ENCODE results near the gene ARHGEF17. TPM values are rescaled to one million over a fixed set of nuclear protein-coding genes. Genes with fewer than 3 reads are reported as not detected.

Gene ARHGEF17
- total RNA-seq, 1 experiment from 2014 or later, result not detected

DNA sequence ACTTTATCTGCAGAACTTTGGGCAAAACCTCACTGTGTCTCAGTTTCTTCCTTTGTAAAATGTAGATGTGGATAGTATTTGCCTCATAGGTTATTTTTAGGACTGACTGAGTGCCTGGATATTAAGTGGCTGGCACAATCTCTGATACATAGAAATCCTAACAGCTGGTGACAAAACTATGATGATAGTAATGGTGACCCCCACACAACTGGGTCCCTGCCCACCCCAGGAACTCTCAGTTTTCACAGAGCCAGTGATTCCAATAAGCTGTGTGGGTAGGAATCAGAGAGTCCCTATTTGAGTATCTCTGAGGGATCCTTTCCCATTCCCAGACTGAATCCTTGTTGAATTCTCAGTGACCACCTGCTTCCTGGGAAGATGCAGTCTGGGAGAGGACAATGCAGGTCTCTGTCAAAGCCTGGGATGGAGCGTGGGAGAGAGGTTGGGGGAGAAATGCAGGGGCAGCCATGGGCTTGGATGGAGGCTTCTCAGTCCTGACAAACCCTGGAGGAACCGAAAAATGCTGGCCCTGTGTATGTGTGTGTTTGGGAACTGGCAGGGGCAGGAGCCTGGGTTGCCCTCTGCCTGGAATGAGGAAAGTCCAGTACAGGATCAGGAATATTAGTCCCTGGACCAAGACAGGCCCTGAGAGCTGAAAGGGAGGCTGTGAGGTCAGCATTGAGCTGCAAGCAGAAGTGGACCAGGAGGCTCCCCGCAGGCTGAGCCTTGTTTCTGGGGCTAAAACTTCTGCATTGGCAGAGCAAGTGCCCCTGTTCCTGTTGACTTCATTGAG is 42.0 kb upstream of the ARHGEF17 start:
- no peaks in the 10 kb centered on the region for H3K36me3 ChIP-seq (ENCODE audit: insufficient read depth, low read length)
- no peaks in the 10 kb centered on the region for H3K9me2 ChIP-seq (replicated peaks; ENCODE audit: insufficient read depth, low read length)
- no peaks in the 10 kb centered on the region for H3K9me3 ChIP-seq (ENCODE audit: low read length)
- H3K79me2 ChIP-seq (ENCODE audit: low read length), result no peaks in the 10 kb centered on the region
- no peak for DNase-seq
- H3K4me2 ChIP-seq (ENCODE audit: low read depth, low read length, poor library complexity, severe bottlenecking), result no peak overlapping the region
- no peak overlapping the region for H3K9ac ChIP-seq (ENCODE audit: low read length)
- H4K20me1 ChIP-seq (ENCODE audit: insufficient read depth, low read depth, low read length), result no peaks in the 10 kb centered on the region
- no peak overlapping the region for H3K27ac ChIP-seq (ENCODE audit: low read length)
- no peaks in the 10 kb centered on the region for H3K27me3 ChIP-seq (ENCODE audit: low read length)
- H2AFZ ChIP-seq (ENCODE audit: low read length), result no peak overlapping the region
- peaks cover 4% of the 10 kb centered on the region; the same call in 1 of the 2 replicates for H3K4me1 ChIP-seq (ENCODE audit: low read length)
- no peak overlapping the region for H3K4me3 ChIP-seq (ENCODE audit: low read length)

DNA sequence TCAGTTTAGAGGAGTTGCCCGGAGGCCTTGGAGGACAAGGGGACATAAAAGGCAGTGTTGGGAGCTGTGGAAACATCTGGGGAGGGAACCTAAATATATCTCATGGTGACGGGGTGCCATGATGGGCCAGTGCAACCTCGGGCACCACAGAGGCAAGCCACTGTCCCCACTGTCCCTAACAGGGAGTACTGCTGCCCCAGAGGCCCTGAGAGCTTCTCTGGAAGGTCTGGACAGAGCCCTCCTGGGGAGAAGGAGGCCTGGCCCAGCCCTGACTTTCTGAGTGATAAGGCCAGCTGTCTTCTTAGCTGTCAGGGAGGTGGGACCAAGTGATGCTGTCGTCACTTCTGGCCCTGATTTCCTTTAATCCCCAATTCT is 41.4 kb upstream of the ARHGEF17 start:
- Histone ChIP-seq H3K4me2 (ENCODE audit: low read depth, low read length, poor library complexity, severe bottlenecking) (no peak overlapping the region), H3K36me3 (ENCODE audit: insufficient read depth, low read length) (no peaks in the 10 kb centered on the region), H3K4me3 (ENCODE audit: low read length) (no peak overlapping the region), H3K79me2 (ENCODE audit: low read length) (no peaks in the 10 kb centered on the region), H3K9me2 (replicated peaks; ENCODE audit: insufficient read depth, low read length) (no peaks in the 10 kb centered on the region), H2AFZ (ENCODE audit: low read length) (no peak overlapping the region), H3K27ac (ENCODE audit: low read length) (no peak overlapping the region), H3K27me3 (ENCODE audit: low read length) (no peaks in the 10 kb centered on the region), H3K9me3 (ENCODE audit: low read length) (no peaks in the 10 kb centered on the region), H4K20me1 (ENCODE audit: insufficient read depth, low read depth, low read length) (no peaks in the 10 kb centered on the region), H3K4me1 (ENCODE audit: low read length) (peaks cover 6% of the 10 kb centered on the region), H3K9ac (ENCODE audit: low read length) (no peak overlapping the region)
- DNase-seq, result no peak

DNA sequence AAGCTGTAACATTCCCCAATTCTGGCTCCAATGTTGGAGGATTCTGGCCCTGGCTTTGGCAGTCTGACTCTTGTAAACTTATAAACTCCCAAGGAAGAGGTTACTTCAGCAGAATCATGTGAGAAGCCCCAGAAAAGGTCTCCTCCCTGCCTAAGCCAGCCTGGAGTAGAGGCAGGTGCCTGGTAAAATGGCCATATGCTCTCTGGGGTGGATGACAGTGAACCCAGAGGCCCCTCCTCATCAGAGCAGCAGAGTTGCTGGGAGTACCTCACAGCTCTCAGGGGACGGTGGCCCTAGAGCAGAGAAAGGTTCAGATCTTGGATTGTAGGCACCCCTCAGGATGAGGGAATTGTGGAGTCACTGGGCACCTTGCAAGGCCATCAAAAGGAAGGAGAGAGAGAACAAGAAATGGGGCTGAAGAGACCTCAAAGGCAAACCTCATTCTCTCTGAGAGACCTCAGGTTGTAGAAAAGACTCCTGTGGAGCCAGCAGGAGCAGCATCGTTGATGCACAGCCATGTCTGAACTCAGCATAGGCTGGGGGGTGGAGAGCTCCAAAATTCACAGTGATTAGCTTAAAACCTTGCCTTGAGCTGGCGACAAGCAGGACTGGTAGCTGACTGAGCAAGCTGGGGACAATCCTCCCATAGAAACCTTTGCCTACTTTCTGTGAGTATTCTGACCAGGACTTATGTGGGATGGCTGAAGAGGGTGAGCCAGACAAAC is 40.8 kb upstream of the ARHGEF17 start:
- no peak overlapping the region for H3K27ac ChIP-seq (ENCODE audit: low read length)
- DNase-seq, result no peak
- no peak overlapping the region for H3K9ac ChIP-seq (ENCODE audit: low read length)
- no peak overlapping the region for H2AFZ ChIP-seq (ENCODE audit: low read length)
- no peak overlapping the region for H3K4me2 ChIP-seq (ENCODE audit: low read depth, low read length, poor library complexity, severe bottlenecking)
- peaks cover 8% of the 10 kb centered on the region for H3K4me1 ChIP-seq (ENCODE audit: low read length)
- no peaks in the 10 kb centered on the region for H4K20me1 ChIP-seq (ENCODE audit: insufficient read depth, low read depth, low read length)
- no peaks in the 10 kb centered on the region for H3K79me2 ChIP-seq (ENCODE audit: low read length)
- H3K27me3 ChIP-seq (ENCODE audit: low read length), result no peaks in the 10 kb centered on the region
- H3K9me3 ChIP-seq (ENCODE audit: low read length), result no peaks in the 10 kb centered on the region
- H3K36me3 ChIP-seq (ENCODE audit: insufficient read depth, low read length), result no peaks in the 10 kb centered on the region
- H3K9me2 ChIP-seq (replicated peaks; ENCODE audit: insufficient read depth, low read length), result no peaks in the 10 kb centered on the region
- H3K4me3 ChIP-seq (ENCODE audit: low read length), result no peak overlapping the region

DNA sequence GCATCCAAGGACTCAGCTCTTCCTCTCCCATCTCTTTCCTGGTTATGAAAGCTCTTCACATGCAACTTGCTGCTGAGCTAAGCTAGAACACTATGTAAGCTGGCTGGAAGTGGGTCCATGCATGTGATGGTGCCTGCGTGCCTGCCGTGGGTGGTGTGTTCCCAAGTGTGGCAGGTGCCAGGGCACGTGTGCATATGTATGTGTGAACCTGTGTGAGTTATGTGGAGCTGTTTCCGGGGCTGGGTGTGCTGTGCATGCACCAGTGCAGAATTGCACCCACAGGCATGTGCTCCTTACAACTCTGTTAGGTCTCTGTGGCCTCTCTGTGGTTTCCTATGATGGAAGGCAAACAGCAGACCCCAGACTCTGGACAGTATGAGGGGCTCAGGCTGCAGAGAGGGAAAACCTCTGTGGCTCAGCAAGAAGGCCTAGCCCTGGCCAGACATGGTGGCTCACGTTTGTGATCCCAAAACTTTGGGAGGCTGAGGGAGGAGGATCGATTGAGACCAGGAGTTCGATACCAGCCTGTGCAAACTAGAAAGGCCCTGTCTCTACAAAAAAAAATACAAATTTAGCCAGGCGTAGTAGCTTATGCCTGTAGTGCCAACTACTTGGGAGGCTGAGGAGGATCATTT is 40.1 kb upstream of the ARHGEF17 start:
- DNase-seq, result no peak
- Histone ChIP-seq H3K9ac (ENCODE audit: low read length) (no peak overlapping the region), H3K9me3 (ENCODE audit: low read length) (no peaks in the 10 kb centered on the region), H4K20me1 (ENCODE audit: insufficient read depth, low read depth, low read length) (no peaks in the 10 kb centered on the region), H3K79me2 (ENCODE audit: low read length) (no peaks in the 10 kb centered on the region), H3K36me3 (ENCODE audit: insufficient read depth, low read length) (no peaks in the 10 kb centered on the region), H3K4me2 (ENCODE audit: low read depth, low read length, poor library complexity, severe bottlenecking) (no peak overlapping the region), H3K4me3 (ENCODE audit: low read length) (no peak overlapping the region), H3K4me1 (ENCODE audit: low read length) (peaks cover 8% of the 10 kb centered on the region), H3K9me2 (replicated peaks; ENCODE audit: insufficient read depth, low read length) (no peaks in the 10 kb centered on the region), H3K27me3 (ENCODE audit: low read length) (no peaks in the 10 kb centered on the region), H3K27ac (ENCODE audit: low read length) (no peak overlapping the region), H2AFZ (ENCODE audit: low read length) (no peak overlapping the region)

DNA sequence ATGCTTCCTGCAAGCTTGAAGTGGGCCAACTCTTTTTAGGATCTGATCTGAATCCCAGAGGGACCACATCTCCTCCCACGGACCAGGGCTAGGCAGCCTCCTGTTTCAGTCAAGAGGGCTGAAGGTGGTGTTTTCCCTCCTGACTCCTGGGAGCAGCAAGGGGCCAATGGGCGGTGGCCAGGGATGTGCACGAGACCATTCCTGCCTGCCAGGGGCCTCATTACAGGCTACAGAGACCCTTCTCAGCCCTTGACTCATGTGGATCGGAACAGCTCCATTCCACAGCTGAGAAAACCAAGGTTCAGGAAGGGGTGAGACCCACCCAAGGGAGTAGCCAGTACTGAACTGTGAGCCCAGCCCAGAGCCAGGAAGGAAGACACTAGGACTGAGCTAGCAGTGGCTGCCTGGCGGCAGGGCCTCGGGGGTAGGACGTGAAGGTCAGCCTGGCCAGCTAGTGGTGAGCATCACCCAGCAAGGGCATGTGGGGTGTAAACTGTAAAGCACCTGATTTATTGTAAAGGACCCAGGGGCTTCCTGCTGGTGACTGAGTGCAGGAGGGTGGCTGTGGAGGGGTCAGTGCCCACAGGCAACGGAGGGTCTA is 39.3 kb upstream of the ARHGEF17 start:
- Histone ChIP-seq H3K36me3 (ENCODE audit: insufficient read depth, low read length) (no peaks in the 10 kb centered on the region), H3K4me3 (ENCODE audit: low read length) (no peak overlapping the region), H4K20me1 (ENCODE audit: insufficient read depth, low read depth, low read length) (no peaks in the 10 kb centered on the region), H2AFZ (ENCODE audit: low read length) (no peak overlapping the region), H3K9me3 (ENCODE audit: low read length) (no peaks in the 10 kb centered on the region), H3K4me1 (ENCODE audit: low read length) (peaks cover 8% of the 10 kb centered on the region), H3K27ac (ENCODE audit: low read length) (no peak overlapping the region), H3K4me2 (ENCODE audit: low read depth, low read length, poor library complexity, severe bottlenecking) (no peak overlapping the region), H3K27me3 (ENCODE audit: low read length) (no peaks in the 10 kb centered on the region), H3K79me2 (ENCODE audit: low read length) (no peaks in the 10 kb centered on the region), H3K9me2 (replicated peaks; ENCODE audit: insufficient read depth, low read length) (no peaks in the 10 kb centered on the region), H3K9ac (ENCODE audit: low read length) (no peak overlapping the region)
- DNase-seq, result no peak

DNA sequence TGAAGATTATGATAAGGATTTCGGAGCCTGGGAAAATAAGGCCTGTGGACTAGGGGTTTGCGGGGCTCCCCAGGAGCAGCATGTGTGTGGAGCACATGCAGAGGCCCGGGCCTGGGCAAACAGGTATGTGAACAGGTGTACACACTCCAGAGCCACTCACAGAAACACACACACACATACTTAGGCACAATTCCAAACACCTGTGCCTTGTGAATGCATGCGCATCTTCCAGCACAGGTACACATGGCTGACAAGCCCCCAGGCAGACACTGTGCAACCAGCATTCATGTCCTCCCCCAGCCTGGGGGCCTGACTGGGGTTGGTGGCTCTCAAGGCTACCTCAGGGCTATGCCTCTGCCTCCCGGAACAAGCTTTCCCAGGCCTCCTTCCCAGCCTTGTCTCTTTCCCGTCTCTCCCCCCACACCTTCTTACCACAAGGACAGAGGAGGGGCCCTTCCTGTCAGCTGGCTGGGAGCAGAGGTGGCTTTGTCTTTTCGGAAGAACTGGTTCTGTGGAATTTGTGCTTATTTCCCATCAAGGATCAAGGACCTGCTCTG is 38.5 kb upstream of the ARHGEF17 start:
- Histone ChIP-seq H2AFZ (ENCODE audit: low read length) (no peak overlapping the region), H3K27me3 (ENCODE audit: low read length) (no peaks in the 10 kb centered on the region), H3K4me2 (ENCODE audit: low read depth, low read length, poor library complexity, severe bottlenecking) (no peak overlapping the region), H3K4me3 (ENCODE audit: low read length) (no peak overlapping the region), H3K27ac (ENCODE audit: low read length) (no peak overlapping the region), H3K9me2 (replicated peaks; ENCODE audit: insufficient read depth, low read length) (no peaks in the 10 kb centered on the region), H3K9ac (ENCODE audit: low read length) (no peak overlapping the region), H4K20me1 (ENCODE audit: insufficient read depth, low read depth, low read length) (no peaks in the 10 kb centered on the region), H3K4me1 (ENCODE audit: low read length) (peaks cover 8% of the 10 kb centered on the region), H3K36me3 (ENCODE audit: insufficient read depth, low read length) (no peaks in the 10 kb centered on the region), H3K79me2 (ENCODE audit: low read length) (no peaks in the 10 kb centered on the region), H3K9me3 (ENCODE audit: low read length) (no peaks in the 10 kb centered on the region)
- DNase-seq, result no peak

DNA sequence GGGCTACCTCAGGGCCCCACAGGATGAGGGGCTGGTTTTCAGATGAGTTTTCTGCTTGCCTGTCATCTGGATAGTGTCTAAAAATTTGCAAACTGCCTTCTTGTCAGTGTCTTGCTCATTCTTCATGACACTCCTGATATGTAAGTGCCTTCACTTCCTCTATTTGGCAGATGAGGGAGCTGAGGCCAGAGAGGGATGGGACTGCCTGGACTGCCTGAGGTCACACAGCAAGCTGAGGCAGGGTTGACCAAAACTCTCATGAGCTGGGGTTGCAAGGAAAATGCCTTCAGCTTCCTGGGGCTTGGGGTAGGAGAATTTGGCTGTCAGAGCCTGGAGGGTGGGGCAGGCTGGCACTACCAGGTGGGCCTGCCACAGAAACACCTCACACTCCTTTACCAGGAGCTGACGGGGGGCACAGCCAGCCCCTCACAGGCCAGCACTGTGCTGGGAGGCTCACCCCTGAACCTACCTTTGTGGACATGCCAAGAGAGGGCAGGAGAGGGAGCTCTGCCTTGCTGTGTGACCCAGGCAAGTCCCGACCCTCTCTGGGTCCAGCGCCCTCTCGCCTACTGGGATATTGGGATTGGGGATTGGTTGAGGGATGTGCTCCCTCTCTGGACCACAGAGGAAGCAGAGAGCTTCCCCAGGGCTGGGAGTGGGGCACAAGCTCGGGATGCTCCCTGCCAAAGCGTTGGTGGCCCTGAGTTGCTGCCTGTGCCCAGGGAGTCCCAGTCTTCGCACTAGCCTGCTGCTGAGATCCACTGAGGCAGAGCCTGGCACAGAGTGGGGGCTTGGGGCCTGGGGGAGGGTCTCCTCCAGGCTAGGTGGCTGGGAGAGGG is 37.8 kb upstream of the ARHGEF17 start:
- no peak overlapping the region for H3K4me3 ChIP-seq (ENCODE audit: low read length)

More for the DNA sequence above, 37.8 kb upstream of the ARHGEF17 start:
- peak; percentile 58 for DNase-seq
- Histone ChIP-seq H4K20me1 (ENCODE audit: insufficient read depth, low read depth, low read length) (no peaks in the 10 kb centered on the region), H3K36me3 (ENCODE audit: insufficient read depth, low read length) (no peaks in the 10 kb centered on the region), H3K27me3 (ENCODE audit: low read length) (no peaks in the 10 kb centered on the region), H3K9ac (ENCODE audit: low read length) (no peak overlapping the region), H3K4me2 (ENCODE audit: low read depth, low read length, poor library complexity, severe bottlenecking) (no peak overlapping the region), H3K4me1 (ENCODE audit: low read length) (peaks cover 8% of the 10 kb centered on the region), H2AFZ (ENCODE audit: low read length) (no peak overlapping the region), H3K9me3 (ENCODE audit: low read length) (no peaks in the 10 kb centered on the region), H3K27ac (ENCODE audit: low read length) (no peak overlapping the region), H3K9me2 (replicated peaks; ENCODE audit: insufficient read depth, low read length) (no peaks in the 10 kb centered on the region), H3K79me2 (ENCODE audit: low read length) (no peaks in the 10 kb centered on the region)
